ENCODE data around the gene FBXL19. TPM values are rescaled to one million over a fixed set of nuclear protein-coding genes. Genes with fewer than 3 reads are reported as not detected.
A peak's percentile ranks its signal among the peaks of the same experiment; 100 is the strongest.

The FBXL19 gene
- total and polyA plus RNA-seq, 2 of the 13 experiments (the other 11 are each of a cell fraction or from before 2014, with no cell fraction given) = 6.0 to 13.7 TPM

GRCh38 chr16:30997725-30998711 is 74.6 kb downstream of the FBXL19 start (continued):
- TF ChIP-seq AHDC1 (CRISPR knock-in tag; IDR thresholded peaks at IDR 0.05; ENCODE audit: borderline replicate concordance) (peak; percentile 59; the same call in 1 of the 2 replicates), ZNF691 (CRISPR knock-in tag; IDR thresholded peaks at IDR 0.05; ENCODE audit: borderline replicate concordance, low read depth) (0 out of 2 replicates have a peak, but pooled peaks have one; percentile 33), ZNF33B (CRISPR knock-in tag; IDR thresholded peaks at IDR 0.05) (peak; percentile 69; the same call in 1 of the 2 replicates), HMG20A (CRISPR knock-in tag; IDR thresholded peaks at IDR 0.05; ENCODE audit: borderline replicate concordance) (no peak), ZNF451 (CRISPR knock-in tag; IDR thresholded peaks at IDR 0.05) (no peak), ZNF407 (CRISPR knock-in tag; IDR thresholded peaks at IDR 0.05; ENCODE audit: not compliant biosample characterization) (peak; percentile 90), ZNF33A (CRISPR knock-in tag; IDR thresholded peaks at IDR 0.05; ENCODE audit: borderline replicate concordance) (0 out of 2 replicates have a peak, but pooled peaks have one; percentile 30), ZNF564 (CRISPR knock-in tag; IDR thresholded peaks at IDR 0.05) (peak; percentile 49; the same call in 1 of the 2 replicates), EEA1 (CRISPR knock-in tag; IDR thresholded peaks at IDR 0.05; ENCODE audit: borderline replicate concordance) (no peak), KDM3A (CRISPR knock-in tag; IDR thresholded peaks at IDR 0.05; ENCODE audit: low read depth) (no peak)
- TF ChIP-seq, protein P1, sequence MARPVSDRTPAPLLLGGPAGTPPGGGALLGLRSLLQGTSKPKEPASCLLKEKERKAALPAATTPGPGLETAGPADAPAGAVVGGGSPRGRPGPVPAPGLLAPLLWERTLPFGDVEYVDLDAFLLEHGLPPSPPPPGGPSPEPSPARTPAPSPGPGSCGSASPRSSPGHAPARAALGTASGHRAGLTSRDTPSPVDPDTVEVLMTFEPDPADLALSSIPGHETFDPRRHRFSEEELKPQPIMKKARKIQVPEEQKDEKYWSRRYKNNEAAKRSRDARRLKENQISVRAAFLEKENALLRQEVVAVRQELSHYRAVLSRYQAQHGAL (CRISPR knock-in tag; IDR thresholded peaks at IDR 0.05; ENCODE audit: not compliant biosample characterization) = peak; percentile 3

All from HepG2 (cell line).